GM21390 (cell line): ENCODE data around the gene COP1.
"Not testable (repeated sequence)": the region's sequence is repeated elsewhere in the genome, so short reads cannot be mapped to it uniquely, and the experiment has no call there.

Experiments
- ATAC-seq: cut with Tn5 transposase; IDR thresholded peaks from one replicate; pipeline ENCODE4 v1.9.1; 2021; ENCODE audit not compliant: unreplicated experiment

Gene COP1

DNA sequence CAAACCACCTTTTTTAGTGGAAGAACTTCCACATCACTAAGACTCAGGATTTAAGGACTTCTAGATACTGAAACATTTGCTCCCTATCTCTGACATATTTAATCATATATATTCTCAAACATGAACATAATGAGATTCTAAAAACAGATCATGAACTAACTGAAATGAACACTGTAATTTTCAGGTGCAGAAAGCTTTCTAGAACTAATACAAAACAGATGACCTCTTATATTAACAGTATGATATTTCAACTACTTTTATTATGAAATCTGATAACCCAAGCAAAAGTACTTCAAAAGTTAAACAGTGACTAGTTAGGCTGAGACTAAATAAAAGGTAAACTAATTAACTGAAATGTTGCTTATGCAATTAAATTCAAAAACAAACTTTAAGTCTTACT, 157.5 kb downstream of the COP1 start:
- ATAC-seq, result no peak

DNA sequence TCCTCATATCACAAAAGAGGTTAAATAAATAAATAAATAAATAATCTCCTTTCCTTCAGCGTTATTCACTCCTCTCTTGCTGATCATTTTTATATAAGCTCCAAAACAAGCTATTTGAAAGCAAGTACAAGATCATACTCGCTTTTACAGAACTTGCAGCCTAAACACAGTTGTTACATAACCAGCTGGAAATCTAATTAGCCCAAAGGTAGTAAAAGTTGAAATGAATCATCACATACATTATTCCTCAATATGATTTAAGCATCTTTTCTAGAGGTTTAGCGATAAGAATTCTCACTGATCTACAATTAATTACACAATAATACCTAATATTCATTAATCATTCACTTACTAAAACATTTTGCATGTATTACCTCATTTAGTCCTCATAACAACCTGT, 160.2 kb downstream of the COP1 start:
- ATAC-seq, result no peak

DNA sequence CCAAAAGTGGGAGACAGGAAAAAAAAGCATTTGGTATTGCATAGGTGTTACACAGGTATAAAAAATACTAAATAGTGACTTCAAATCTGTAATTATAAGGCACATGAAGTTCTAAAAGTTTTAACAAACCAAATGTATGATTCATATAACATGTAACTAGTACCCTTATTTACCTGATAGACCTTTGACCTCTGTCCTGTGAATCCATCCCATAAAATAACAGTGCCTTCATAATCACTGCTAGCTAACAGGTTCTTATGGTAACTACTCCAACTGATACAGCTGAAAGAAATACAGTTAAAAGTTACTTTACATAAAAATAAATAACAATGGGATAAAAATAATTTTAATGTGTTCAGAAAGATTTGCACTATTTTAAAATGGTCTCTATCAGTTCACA, 163.5 kb downstream of the COP1 start:
- ATAC-seq, result no peak

DNA sequence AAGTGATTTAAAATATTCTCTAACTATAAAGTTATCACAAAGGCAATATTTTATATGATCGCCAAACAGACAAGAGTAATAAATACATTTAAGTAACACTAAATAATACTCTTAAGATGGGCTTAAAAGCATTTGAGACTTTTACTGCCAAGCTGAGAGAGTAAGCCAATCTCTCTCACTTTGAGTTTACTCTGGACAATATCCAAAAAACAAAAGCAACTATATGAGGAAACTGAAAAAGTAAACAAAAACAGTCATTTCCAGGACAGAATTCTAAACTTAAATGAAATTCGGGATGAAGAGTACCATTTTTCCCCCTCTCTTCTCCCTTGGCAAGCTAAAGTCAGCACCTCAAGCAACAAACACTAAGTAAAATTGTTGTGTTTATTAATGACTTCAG, 173.2 kb downstream of the COP1 start:
- ATAC-seq, result no peak

- no peak for ATAC-seq
Observed at GRCh38 chr1:176033474-176033873, 173.6 kb downstream of the COP1 start.

DNA sequence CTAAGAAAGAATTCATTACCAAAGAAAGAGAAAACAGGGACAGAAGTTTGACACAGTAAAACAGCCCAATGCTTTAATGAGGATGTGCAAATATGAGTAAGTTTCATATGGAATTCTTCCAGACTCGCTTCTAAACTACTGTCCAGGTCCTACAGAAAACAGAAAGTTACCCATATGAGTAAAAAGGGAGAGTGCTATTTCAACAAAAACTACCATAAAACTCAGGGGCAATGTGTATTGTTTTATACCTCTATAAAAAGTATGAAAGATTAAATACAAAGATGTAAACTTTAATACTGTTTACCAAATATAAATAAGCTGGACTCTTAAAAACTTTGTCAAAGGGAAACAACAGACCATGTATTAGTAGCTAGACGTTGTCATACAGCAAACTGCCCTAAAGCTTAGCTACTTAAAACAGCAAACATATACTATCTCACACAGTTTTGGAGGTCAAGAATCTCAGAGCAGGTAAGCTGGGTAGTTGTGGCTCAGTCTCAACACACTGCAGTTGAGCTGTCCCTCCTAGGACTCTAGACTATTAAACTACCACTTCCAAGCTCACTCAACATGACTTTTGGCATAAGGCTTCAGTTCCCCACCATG, 174.9 kb downstream of the COP1 start:
- ATAC-seq, result no peak

DNA sequence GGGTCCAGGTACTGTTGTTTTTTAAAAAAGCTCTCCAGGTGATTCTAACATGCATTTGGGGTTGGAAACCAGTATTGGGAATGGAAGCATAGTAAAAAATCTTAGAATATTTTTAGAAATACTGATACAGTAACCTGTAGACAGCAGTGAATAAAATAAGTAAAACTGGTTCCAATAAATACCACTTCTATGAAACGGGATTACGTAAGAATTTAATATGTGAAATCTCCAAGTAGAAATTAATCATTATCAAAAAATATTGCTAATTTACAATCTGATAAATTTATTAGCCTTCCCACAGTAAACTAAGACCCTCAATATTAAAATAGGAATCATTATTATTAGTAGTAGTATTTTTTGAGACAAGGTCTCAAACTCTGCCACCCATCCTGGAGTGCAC, 177.5 kb downstream of the COP1 start:
- no peak for ATAC-seq

DNA sequence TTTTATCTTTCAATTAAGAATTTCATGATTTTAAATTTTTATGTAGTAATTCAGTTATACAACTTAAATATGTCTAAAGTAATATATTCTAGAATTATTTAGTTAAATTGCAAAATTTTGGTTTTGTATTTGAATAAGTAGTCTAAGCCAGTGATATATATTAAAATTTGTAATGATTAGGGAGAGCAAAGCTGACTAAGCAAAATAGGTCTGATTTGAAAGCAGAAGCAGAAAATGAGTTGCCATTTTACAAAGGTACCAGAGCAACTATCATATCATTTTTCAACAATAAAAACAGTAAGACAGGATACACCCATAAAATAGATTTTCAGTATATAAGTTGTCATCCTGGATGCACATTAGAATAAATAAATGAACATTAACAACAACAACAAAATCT, 177.9 kb downstream of the COP1 start:
- ATAC-seq, result no peak

GRCh38 chr1:176027934-176028333, 179.2 kb downstream of the COP1 start:
- not testable (repeated sequence) for ATAC-seq

- no peak for ATAC-seq
Observed at GRCh38 chr1:176022574-176022973, 184.5 kb downstream of the COP1 start.

DNA sequence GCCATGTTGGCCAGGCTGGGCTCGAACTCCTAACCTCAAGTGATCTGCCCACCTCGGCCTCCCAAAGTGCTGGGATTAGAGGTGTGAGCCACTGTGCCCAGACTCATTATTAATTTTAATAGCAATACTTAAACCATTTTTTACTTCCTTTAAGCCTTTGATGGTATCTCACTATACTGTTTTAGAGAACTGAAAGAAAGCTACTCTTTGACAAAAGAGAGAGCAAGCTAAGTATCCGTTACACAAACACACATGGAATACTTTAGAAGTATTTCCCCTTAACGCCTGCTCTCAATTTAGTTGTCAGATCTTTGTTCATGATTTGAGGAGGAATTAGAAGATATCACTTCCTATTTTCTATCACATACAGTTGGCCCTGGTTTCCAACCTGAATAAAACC, 189.4 kb downstream of the COP1 start:
- no peak for ATAC-seq

DNA sequence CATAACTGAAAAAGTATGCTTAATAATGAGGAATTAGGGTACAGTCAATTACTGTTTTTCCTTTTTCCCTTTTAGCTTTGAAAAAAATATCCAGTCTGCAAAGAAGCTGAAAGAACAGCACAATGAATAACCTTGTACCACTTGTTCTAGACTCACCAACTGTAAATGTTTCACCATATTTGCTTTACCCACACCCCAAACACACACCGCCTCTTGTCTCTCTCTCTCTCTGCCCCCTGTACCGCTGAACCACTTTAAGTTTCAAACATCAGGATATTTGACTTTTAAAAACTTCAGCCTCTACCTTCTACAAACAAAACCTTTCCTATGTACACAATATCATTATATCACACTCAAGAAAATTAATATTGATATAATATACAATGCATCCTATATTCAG, 197.1 kb downstream of the COP1 start:
- no peak for ATAC-seq

DNA sequence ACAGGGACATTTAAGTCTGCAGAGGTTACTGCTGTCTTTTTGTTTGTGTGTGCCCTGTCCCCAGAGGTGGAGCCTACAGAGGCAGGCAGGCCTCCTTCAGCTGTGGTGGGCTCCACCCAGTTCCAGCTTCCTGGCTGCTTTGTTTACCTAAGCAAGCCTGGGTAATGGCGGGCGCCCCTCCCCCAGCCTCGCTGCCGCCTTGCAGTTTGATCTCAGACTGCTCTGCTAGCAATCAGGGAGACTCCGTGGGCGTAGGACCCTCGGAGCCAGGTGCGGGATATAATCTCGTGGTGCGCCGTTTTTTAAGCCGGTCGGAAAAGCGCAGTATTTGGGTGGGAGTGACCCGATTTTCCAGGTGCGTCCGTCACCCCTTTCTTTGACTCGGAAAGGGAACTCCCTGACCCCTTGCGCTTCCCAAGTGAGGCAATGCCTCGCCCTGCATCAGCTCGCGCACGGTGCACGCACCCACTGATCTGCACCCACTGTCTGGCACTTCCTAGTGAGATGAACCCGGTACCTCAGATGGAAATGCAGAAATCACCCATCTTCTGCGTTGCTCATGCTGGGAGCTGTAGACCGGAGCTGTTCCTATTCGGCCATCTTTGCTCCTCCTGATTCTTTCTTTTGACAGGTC, 199.2 kb downstream of the COP1 start:
- not testable (repeated sequence) for ATAC-seq

DNA sequence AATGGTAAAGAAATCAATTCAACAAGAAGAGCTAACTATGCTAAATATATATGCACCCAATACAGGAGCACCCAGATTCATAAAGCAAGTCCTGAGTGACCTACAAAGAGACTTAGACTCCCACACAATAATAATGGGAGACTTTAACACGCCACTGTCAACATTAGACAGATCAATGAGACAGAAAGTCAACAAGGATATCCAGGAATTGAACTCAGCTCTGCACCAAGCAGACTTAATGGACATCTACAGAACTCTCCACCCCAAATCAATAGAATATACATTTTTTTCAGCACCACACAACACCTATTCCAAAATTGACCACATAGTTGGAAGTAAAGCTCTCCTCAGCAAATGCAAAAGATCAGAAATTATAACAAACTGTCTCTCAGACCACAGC, 212.4 kb downstream of the COP1 start:
- ATAC-seq, result not testable (repeated sequence)

GRCh38 chr1:175992825-175993224, 214.3 kb downstream of the COP1 start:
- ATAC-seq, result not testable (repeated sequence)

DNA sequence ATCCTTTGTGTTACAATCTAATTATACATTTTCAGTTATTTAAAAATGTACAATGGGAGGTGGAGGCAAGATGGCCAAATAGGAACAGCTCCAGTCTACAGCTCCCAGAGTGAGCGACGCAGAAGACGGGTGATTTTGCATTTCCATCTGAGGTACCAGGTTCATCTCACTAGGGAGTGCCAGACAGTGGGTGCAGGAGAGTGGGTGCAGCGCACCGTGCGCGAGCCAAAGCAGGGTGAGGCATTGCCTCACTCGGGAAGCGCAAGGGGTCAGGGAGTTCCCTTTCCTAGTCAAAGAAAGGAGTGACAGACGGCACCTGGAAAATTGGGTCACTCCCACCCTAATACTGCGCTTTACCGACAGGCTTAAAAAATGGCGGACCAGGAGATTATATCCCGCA, 214.9 kb downstream of the COP1 start:
- not testable (repeated sequence) for ATAC-seq

DNA sequence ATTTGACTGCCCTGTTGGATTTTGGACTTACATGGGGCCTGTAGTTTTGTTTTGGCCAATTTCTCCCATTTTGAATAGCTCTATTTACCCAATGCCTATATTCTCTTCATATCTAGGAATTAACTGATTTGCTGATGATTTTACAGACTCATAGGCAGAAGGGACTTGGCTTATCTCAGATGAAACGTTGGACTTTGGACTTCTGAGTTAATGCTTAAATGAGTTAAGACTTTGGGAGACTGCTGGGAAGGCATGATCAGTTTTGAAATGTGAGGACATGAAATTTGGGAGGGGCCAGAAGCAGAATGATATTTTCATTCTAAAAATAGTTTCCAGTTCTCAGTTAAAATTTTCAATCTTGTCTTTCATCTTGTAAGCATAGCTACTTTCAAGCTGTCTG, 222.3 kb downstream of the COP1 start:
- no peak for ATAC-seq

DNA sequence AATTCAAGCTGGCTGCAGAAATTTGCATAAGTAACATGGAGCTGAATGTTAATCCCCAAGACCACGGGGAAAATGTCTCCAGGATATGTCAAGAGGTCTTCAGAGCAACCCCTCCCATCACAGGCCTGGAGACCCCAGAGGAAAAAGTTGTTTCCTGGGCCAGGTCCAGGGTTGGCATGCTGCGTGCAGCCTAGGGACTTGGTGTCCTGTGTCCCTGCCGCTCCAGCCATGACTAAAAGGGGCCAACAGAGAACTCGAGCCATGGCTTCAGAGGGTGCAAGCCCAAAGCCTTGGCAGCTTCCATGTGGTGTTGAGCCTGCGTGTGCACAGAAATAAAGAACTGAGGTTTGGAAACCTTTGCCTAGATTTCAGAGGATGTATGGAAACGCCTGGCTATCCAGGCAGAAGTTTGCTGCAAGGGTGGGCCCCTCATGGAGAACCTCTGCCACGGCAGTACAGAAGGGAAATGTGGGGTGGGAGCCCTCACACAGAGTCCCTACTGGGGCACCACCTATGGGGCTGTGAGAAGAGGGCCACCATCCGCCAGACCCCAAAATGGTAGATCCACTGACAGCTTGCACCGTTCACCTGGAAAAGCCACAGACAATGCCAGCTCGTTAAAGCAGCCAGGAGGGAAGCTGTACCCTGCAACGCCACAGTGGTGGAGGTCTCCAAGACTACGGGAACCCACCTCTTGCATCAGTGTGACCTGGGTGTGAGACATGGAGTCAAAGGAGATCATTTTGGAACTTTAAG, 222.9 kb downstream of the COP1 start:
- no peak for ATAC-seq

DNA sequence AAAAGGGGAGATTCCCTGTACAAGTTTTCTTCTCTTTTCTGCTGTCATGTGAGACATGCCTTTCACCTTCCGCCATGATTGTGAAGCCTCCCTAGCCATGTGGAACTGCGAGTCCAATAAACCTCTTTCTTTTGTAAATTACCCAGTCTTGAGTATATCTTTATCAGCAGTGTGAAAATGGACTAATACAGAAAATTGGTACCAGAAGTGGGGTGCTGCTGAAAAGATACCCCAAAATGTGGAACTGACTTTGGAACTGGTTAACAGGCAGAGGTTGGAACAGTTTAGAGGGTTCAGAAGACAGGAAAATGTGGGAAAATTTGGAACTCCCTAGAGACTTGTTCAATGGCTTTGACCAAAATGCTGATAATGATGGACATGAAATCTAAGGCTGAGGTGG, 223.7 kb downstream of the COP1 start:
- ATAC-seq, result not testable (repeated sequence)

- no peak for ATAC-seq
Observed at GRCh38 chr1:175981128-175981527, 226.0 kb downstream of the COP1 start.

DNA sequence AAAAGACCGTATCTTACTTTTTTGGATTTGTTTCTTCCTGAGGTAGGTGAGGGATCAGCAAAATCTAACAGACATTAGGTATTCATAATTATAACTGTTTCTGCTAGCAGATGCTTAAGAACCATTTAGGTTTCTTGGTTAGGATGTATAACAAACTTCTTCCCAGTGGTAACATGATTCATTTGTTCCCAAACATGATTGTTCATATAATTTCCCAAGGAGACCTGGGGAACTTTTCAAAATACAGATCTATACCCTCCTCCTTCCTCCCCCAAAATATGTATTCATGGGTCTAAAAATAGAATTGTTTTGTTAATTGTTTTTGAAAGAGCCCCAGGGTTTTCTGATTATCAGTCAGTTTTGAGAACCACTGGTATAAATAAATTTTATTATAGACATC, 228.2 kb downstream of the COP1 start:
- ATAC-seq, result no peak

GRCh38 chr1:175978476-175978875, 228.6 kb downstream of the COP1 start:
- no peak for ATAC-seq
